ENCODE data around the gene MAPK7.

Gene MAPK7

DNA sequence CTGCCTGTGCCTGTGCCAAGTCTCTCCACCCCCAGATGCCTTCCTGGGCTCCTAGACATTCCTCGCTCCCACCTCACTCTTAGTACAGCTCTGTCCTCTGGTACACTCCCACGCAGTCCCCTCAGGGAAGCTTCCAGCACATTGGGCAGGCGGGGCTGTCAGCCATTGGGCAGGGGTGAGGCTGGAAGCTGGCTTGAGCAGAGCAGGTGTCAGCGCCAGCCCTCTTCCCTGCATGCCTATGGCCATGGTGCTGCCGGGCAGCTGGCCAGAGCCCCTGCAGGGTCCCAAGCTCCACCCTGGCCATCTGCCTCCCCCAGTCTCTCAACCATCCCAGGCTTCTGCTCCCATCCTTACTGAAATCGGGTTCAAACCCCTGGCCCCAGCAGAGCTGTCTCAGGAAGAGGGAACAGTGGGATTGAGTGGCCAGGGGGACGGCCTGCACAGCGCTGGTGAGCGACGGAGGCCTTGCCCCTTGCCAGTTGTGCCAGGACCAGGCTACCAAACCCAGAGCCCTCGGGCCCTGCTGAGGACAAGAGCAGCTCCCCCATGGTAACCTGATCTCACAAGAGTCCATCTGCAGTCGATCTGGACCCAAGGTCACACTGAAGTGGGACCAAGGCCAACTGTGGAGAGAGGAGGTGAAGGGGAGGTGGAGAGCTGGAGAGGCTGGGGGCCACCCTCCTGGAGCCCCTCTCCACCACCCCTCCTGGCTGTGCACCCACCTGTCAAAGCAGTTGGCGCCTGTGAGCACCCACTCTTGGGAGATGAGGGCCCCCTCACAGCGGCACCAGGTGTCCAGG lies 13.4 kb upstream of the MAPK7 start:
- no peak for DNase-seq

DNA sequence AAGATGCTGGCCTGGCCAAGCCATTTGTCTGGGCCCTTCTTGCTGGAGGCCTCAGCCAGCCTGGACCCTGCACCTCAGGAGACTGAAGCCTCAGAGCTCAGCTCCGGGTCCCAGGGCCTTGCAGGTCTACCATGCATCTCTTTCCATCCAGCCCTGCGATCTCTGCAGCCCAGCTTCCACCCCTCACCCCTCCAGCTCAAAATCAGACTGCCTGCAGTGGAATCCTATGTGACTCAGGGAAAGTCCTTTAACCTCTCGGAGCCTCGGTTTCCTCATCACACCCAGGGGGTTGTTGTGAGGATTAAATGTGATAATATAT lies 12.8 kb upstream of the MAPK7 start:
- DNase-seq = no peak

DNA sequence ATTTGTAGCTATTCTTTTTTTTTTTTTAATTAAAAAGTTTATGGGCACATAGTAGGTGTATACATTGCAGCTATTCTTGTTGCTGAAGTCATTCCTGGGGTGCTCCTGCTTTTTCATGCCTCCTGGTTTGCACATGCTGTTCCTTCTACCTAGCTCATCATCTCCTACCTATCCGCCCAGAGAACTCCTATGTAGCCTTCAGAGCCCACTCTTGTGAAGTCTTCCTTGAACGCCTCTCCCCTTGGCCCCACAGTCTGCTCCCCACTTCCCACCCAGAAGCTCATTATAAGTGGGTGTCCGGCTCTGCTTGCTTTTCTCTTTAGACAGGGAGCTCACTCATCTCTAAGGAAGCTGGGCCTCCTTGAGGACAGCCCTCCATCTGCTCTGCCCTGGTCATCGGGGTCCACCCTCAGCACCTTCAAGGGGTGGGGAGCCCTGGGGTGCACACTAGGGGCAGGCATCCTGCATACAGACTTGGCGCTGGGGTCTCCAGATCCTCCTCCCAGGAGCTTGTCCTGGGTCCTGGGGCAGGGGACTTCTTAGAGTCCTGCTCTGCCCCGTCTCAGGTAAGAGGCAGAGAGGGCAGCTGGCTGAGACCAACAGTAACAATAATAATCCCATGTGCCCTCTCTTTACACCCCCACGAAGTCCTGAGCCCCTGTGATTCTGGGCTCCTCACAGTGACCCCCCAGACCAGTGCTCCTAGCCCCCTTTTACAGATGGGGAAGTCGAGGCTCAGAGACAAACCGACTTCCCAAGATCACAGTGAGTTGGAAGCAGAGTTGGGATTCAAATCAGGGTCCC lies 12.3 kb upstream of the MAPK7 start:
- DNase-seq = no peak

DNA sequence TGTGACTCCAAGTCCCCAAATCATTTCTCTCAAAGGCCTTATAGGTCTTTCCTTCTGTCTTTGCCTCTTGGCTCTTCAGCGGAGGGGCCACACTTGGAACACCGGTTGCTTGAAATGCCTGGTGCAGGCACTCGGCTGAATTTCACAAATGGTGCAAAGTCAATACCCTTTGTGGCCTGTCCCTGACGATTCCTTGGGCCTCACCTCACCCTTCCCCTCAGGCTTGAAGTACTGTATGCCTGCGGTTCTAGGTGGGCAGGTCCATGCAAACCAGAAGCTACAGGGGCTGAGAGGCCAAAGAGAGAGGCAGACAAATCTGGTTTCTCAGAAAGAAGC lies 11.7 kb upstream of the MAPK7 start:
- DNase-seq = no peak

DNA sequence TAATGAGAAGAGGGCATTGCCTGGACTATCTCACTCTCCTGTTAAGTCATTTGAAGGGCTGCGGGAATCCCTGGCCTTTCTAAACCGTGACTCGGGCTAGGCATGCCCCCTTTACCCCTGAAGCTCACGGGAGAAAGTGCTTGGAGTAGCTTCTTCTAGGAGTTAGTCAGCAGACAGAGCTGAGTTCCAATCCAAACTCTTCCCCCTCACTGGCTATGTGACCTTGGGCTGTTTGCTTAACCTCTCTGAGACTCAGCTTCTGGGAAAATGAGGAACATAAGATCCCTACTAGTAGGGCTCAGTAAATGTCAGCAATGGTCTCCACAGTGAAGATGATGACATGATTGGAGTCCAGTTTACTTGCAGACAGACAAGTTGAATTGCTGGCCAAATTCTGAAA lies 10.1 kb upstream of the MAPK7 start:
- no peak for DNase-seq

DNA sequence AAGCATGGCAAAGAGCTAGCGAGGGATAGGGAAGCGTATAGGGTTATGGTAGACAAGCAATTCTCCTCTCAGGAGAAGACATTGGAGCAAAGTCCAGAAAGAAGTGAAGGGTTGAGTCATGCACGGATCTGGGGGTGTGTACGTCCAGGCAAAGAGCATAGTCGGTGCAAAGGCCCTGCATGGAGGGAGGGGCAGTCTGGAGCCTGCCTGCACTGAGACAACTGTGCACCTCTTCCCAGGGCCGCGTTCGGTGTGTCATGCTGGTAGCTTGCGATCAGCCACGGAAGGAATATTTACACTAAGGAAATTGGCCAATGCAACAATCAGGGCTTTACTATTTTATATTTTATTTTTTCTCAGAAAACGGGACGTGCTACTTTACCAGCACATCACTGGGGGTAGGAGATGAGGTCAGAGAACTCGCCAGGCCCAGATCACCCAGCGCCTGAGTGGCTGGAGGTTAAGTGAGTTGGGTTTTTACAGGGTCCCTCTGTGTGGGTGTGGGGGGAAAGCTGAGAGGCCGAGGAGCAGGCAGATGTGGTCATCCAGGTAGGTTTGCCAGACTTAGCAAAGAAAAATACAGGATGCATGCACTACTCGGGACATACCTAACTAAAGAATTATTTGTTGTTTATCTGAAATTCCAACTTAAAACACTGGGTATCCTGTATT lies 9.1 kb upstream of the MAPK7 start:
- no peak for DNase-seq

DNA sequence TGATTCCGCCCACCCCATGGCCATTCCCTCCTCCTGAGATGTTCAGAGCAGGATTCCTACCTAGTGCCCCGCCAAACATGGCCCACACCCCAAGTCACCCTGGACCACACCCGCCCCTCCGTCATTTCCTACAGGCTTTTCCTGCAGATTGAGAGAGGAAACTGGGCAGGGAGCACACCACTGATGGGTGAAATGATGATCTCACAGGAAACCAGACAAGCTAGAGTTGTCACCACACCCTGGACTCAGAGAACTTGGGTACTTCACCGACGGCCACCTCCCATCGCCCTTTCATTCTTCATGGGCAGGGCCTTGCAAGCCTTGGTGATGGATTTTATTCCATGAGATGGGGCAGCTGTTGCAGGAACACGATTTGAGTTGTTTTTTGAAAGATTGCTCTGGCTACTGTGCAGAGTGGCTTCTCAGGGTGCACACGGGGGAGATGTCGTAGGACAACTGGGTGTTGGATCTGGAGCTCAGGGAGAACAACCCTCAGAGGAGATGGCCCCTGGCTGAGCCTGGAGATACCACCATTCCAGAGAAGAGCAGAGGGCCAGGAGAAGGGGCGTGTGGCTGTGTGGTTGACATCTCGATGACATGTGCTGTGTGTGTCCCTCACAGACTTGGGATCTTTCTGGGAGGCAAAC lies 8.3 kb upstream of the MAPK7 start:
- DNase-seq = no peak

DNA sequence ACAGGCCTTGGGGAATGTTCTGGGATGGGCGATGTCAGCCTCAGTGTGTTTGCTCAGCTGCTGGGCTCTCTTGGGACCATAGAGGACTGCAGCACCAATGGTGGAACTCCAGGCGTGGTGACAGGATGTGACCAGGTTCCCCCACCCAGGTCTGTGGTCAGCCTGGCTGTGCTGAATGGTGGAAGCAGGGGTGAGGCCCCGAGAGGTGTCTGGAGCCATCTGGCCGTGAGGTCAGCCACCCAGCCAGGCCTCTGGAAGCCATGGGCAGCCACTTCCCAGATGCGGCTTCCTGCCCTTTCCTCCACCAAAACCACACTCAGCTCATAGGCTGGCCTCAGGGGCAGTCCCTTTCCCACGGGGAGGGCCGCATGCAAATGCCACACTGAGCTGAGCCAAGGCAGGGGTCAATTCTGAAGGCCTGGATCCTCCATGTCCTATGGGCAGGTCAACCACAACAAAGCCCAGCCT lies 7.8 kb upstream of the MAPK7 start:
- DNase-seq = no peak

DNA sequence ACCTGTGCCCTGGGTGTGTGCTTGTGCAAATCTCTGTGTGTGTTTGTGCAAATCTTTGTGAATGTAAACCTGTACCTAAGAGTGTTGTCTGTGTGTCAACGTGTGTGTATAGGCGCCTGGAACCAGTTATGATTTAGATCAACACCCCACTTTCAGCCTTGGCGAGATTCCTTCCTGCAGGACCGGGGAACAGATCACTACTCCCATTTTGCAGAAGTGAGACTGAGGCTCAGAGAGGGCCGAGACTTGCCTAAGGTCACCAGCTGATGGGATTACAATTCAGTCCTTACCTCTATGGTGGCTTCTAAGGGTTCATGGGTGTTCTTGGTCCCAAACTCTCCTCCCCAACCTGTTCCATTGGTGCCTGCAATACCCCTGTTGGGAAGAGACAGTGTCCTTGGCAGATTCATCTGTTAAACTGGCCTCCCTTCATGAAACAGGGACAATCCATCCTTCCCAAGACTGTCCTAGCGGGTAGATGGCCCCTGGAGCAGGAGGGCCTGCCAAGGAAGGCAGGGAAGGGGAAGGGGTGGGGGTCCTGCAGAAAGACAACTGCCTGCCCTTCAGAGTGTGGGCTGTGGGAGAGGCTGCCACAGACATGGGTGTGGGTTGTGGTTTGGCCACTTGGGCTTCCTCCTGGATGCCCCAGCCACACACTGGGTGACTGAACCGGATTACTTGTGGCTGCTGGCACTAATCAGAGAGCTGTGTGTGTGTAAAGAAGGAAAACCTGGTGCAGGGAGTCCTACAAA lies 6.9 kb upstream of the MAPK7 start:
- no peak for DNase-seq

DNA sequence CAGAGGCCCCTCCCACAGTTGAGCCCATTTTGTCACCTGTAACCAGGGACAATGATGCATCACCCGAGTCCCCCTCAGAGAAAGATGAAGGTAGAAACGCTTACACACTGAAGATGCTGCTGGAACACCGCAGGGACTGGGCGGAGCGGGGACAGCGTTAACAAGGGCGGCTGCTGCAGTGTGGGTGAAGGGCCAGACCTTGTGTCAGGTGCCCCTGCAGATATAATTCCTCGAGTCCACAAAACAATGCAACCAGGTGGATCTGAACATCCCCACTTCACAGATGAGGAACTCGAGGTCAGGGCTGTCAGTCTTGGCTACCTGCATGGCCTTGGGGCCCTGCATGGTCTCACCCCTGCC lies 6.3 kb upstream of the MAPK7 start:
- no peak for DNase-seq

DNA sequence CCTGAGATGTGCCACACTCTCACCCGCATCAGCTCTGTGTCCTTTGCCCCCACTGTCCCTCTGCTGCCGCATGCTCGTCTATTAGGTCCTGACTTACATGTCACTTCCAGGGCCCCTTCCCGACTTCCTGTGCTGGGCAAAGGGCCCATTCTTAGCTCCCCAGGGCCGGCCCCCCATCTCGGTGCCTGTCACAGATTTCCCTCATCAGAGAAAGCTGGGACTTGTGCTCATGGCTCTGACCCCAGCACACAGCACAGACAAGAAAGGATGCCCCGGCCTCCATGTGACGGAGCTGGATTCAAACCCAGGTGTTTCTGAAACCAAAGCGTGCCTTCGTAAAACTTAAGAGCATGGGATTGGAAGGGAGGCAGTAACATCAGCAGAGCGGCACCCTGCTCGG lies 5.9 kb upstream of the MAPK7 start:
- DNase-seq = no peak

DNA sequence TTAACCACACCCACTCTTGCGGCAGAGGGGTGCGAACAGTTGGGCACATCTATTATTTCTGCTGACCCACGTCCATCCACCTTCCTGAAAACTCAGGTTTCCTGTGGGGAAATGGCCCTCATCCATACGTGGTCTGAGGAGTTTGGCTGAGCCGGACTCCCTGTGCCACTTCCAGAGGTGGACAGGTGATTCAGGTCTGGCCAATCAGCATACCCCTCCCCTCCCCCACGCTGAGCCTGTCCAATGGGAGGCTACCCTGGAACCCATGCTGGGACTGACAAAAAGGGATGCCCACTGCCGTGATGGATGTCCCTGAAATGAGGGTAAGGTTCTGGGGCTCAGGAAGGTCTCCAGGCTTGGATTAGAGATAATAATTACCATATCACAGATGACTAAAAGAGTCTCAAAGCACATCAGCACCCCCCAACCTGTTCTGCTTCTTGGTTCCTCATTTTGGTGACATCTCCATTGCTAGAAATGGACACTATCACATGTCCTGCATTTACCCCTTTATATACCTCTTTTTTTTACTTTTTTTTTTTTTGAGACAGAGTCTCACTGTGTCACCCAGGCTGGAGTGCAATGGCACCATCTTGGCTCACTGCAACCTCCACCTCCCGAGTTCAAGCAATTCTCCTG lies 5.3 kb upstream of the MAPK7 start:
- no peak for DNase-seq

DNA sequence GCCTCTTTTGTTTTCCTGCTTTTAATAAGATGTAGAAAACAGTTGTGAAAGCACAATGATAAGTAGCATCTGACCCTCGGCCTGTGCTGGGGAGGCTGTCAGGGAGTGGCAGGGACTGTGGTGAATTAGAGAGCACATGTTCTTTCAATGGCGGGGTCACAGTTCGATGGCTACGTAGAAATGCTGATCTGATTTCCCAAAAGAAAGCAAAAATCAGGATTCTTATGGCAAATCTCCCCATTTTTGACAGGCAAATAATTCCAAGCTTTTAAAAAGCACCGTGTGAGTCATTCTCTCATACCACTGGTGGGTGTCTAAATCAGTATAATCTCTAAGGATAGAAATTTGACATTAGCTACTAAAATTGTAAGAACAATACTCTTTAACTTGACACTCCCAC lies 4.2 kb upstream of the MAPK7 start:
- DNase-seq = no peak

DNA sequence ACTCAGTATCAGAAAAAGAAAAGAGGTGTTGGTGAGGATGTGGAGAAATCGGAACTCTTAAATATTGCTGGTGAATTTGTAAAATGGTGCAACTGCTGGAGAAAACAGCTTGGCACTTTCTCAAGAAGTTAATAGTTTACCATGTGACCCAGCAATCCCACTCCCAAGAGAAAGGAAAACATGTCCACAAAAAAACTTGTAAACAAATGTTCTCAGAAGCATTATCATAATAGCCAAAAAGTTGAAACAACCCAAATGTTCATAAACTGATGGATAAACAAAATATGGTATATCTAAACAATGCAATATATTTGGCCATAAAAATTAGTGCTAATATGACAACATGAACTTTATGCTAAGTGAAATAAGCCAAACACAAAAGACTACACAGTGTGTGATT lies 2.6 kb upstream of the MAPK7 start:
- no peak for DNase-seq

DNA sequence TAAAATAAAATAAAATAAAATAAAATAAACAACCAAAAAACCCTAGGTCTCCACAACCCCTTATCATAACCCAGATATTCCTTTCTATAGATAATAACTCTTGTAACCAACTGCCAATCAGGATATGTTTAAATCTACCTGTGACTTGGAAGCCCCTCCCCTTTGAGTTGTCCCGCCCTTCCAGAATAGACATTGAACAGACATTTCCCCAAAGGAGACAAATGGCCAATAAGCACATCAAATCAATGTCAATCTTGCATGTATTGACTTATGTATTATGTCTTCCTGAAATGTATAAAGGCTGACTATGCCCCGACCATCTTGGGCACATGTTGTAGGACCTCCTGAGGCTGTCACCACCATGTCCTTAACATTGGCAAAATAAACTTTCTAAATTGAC lies 1.5 kb upstream of the MAPK7 start:
- DNase-seq = no peak

DNA sequence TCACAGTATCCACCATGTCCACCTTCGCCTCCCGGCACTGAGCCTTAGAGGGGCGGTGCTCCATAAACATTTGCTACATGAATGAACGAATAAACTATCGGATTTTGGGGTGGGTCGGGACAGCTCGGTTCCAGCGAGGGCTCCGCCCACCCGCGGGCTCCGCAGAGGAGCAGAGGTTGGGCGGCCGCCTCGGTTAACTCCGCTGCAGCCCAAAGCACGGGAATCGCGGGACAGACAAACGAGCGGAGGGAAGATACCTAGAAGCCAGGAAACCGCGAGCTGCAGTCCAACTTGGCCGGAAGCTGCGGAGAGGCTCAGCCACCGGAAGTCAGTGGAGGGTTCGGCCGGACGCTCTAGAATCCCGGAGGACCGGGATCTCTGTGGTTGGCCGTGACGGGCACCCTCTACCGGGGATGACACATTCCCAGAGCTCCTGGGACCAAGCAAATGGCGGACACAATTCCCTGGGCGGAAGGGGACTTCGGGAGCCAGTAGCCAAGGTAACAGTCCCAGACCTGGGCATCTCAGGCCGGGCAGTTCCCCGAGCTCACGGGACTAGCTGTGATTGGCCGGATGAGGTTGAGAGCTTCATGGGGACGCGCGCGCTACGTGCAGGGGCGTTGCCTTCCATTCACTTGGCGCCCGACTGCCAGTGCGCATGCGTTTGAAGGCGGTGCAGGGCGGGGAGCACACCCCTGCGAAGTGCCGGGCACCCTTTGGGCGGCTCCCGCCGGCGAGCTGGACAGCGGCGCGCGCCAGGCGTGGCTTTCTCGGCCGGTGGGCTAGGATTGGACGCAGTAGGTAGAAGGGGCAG lies 489 bp upstream of the MAPK7 start:
- peak; percentile 100 for DNase-seq

DNA sequence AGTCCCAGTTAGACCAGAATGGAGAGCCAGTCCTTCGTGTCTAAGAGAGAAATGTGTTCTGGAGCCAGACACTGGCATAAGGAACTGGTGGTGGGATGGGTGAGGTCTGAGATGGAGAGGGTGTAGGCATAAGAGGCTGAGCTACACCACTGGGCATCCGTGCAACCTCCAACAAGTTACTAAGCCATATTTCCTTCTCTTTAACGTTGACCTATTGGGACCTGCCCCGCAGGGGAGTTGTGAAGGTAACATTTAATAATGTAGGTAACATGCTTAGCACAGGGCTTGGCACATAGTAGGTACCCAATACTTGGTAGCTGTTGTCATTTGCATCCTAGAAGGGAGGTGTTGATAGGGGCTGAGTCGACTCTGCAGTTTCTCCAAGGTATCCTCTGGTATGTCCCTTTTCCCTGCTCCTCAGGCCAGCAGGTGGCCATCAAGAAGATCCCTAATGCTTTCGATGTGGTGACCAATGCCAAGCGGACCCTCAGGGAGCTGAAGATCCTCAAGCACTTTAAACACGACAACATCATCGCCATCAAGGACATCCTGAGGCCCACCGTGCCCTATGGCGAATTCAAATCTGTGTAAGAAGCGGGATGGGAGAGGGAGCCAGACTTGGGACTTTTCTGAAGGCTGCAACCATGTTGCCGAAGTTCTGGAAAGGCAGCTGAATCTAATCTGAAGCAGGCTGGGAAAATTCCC lies 1.2 kb downstream of the MAPK7 start:
- no peak for DNase-seq

DNA sequence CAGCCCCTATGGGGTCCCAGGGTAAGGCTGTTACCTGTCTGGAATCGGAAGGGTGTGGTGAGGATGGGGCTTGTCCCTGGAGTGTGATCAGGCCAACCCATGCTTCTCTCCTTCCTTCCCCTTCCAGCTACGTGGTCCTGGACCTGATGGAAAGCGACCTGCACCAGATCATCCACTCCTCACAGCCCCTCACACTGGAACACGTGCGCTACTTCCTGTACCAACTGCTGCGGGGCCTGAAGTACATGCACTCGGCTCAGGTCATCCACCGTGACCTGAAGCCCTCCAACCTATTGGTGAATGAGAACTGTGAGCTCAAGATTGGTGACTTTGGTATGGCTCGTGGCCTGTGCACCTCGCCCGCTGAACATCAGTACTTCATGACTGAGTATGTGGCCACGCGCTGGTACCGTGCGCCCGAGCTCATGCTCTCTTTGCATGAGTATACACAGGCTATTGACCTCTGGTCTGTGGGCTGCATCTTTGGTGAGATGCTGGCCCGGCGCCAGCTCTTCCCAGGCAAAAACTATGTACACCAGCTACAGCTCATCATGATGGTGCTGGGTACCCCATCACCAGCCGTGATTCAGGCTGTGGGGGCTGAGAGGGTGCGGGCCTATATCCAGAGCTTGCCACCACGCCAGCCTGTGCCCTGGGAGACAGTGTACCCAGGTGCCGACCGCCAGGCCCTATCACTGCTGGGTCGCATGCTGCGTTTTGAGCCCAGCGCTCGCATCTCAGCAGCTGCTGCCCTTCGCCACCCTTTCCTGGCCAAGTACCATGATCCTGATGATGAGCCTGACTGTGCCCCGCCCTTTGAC lies 2.4 kb downstream of the MAPK7 start:
- no peak for DNase-seq

DNA sequence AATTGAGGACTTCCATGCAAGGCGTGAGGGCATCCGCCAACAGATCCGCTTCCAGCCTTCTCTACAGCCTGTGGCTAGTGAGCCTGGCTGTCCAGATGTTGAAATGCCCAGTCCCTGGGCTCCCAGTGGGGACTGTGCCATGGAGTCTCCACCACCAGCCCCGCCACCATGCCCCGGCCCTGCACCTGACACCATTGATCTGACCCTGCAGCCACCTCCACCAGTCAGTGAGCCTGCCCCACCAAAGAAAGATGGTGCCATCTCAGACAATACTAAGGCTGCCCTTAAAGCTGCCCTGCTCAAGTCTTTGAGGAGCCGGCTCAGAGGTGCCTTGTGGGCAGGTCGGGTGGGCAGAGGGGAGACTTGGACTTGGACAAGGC lies 3.1 kb downstream of the MAPK7 start:
- no peak for DNase-seq

Data from retina (tissue), 1 donor.